ENCODE measurements around the gene NOL4. TPM values are rescaled to one million over a fixed set of nuclear protein-coding genes. Genes with fewer than 3 reads are reported as not detected.

NOL4 gene
- total and polyA plus RNA-seq, 3 experiments from 2014 or later, result not detected

- no peaks in the 10 kb centered on the region for H3K27me3 Mint-ChIP-seq
- H3K36me3 ChIP-seq (ENCODE audit: insufficient read depth, low read length), result no peaks in the 10 kb centered on the region
- ChIA-PET POLR2A (no interaction called here), CTCF (no interaction called here)
- H3K27ac Mint-ChIP-seq, result no peak overlapping the region
- no peak for DNase-seq
- no peaks in the 10 kb centered on the region for H3K4me1 ChIP-seq (ENCODE audit: insufficient read depth, low read length)
- peaks cover 3% of the 10 kb centered on the region for H3K9me3 ChIP-seq (ENCODE audit: low read length)
- H3K4me3 ChIP-seq (ENCODE audit: low read length), result no peak overlapping the region
- no peaks in the 10 kb centered on the region for H3K27me3 ChIP-seq (ENCODE audit: insufficient read depth, low read length, poor library complexity, severe bottlenecking)
- H3K9me3 Mint-ChIP-seq, result peaks cover 0 to 29% (median 5%) of the 10 kb centered on the region in 5 donors
- H3K4me1 Mint-ChIP-seq, result no peaks in the 10 kb centered on the region
- H3K27ac ChIP-seq (ENCODE audit: low read depth, low read length), result no peak overlapping the region
- H3K4me3 Mint-ChIP-seq, result no peak overlapping the region
- no peaks in the 10 kb centered on the region for H3K36me3 Mint-ChIP-seq
These were observed 17.3 kb downstream of the NOL4 start for GRCh38 chr18:34207344-34207851.

- Histone ChIP-seq H3K4me3 (ENCODE audit: low read length) (no peak overlapping the region), H3K4me1 (ENCODE audit: insufficient read depth, low read length) (no peaks in the 10 kb centered on the region), H3K9me3 (ENCODE audit: low read length) (no peaks in the 10 kb centered on the region), H3K27ac (ENCODE audit: low read depth, low read length) (no peak overlapping the region), H3K36me3 (ENCODE audit: insufficient read depth, low read length) (no peaks in the 10 kb centered on the region), H3K27me3 (ENCODE audit: insufficient read depth, low read length, poor library complexity, severe bottlenecking) (no peaks in the 10 kb centered on the region)
- Mint-ChIP-seq H3K9me3 (peaks cover 0 to 27% (median 3%) of the 10 kb centered on the region in 5 donors), H3K36me3 (no peaks in the 10 kb centered on the region), H3K4me3 (no peak overlapping the region), H3K27me3 (no peaks in the 10 kb centered on the region), H3K27ac (no peak overlapping the region), H3K4me1 (no peaks in the 10 kb centered on the region)
- ChIA-PET POLR2A (no interaction called here), CTCF (no interaction called here)
- DNase-seq, result no peak
These were observed 20.8 kb downstream of the NOL4 start for GRCh38 chr18:34203866-34204265.

GRCh38 chr18:34196256-34196655 is 28.5 kb downstream of the NOL4 start:
- no peaks in the 10 kb centered on the region for H3K4me1 Mint-ChIP-seq
- H3K27ac Mint-ChIP-seq, result no peak overlapping the region

GRCh38 chr18:34194239-34194638 is 30.5 kb downstream of the NOL4 start:
- Mint-ChIP-seq H3K4me3 (no peak overlapping the region), H3K27me3 (no peaks in the 10 kb centered on the region), H3K36me3 (no peaks in the 10 kb centered on the region), H3K27ac (no peak overlapping the region), H3K9me3 (peaks cover 4 to 27% (median 9%) of the 10 kb centered on the region in 5 donors), H3K4me1 (no peaks in the 10 kb centered on the region)
- no peaks in the 10 kb centered on the region for H3K4me1 ChIP-seq (ENCODE audit: insufficient read depth, low read length)
- no peak overlapping the region for H3K4me3 ChIP-seq (ENCODE audit: low read length)
- ChIA-PET POLR2A (no interaction called here), CTCF (no interaction called here)
- no peaks in the 10 kb centered on the region for H3K9me3 ChIP-seq (ENCODE audit: low read length)
- DNase-seq, result no peak
- no peaks in the 10 kb centered on the region for H3K27me3 ChIP-seq (ENCODE audit: insufficient read depth, low read length, poor library complexity, severe bottlenecking)
- H3K36me3 ChIP-seq (ENCODE audit: insufficient read depth, low read length), result no peaks in the 10 kb centered on the region
- no peak overlapping the region for H3K27ac ChIP-seq (ENCODE audit: low read depth, low read length)

More at GRCh38 chr18:34196256-34196655, 28.5 kb downstream of the NOL4 start:
- Mint-ChIP-seq H3K36me3 (no peaks in the 10 kb centered on the region), H3K4me3 (no peak overlapping the region), H3K9me3 (peaks cover 4 to 39% (median 9%) of the 10 kb centered on the region in 5 donors), H3K27me3 (no peaks in the 10 kb centered on the region)
- Histone ChIP-seq H3K9me3 (ENCODE audit: low read length) (no peaks in the 10 kb centered on the region), H3K27ac (ENCODE audit: low read depth, low read length) (no peak overlapping the region), H3K4me3 (ENCODE audit: low read length) (no peak overlapping the region), H3K4me1 (ENCODE audit: insufficient read depth, low read length) (no peaks in the 10 kb centered on the region), H3K36me3 (ENCODE audit: insufficient read depth, low read length) (no peaks in the 10 kb centered on the region), H3K27me3 (ENCODE audit: insufficient read depth, low read length, poor library complexity, severe bottlenecking) (no peaks in the 10 kb centered on the region)
- POLR2A ChIA-PET, result no interaction called here
- no peak for DNase-seq
- CTCF ChIA-PET, result no interaction called here

- H3K27ac ChIP-seq (ENCODE audit: low read depth, low read length), result no peak overlapping the region
- H3K27me3 ChIP-seq (ENCODE audit: insufficient read depth, low read length, poor library complexity, severe bottlenecking), result no peaks in the 10 kb centered on the region
- H3K27me3 Mint-ChIP-seq, result no peaks in the 10 kb centered on the region
- no peaks in the 10 kb centered on the region for H3K36me3 Mint-ChIP-seq
- ChIA-PET CTCF (no interaction called here), POLR2A (no interaction called here)
- peaks cover 0 to 29% (median 8%) of the 10 kb centered on the region in 5 donors for H3K9me3 Mint-ChIP-seq
- no peaks in the 10 kb centered on the region for H3K4me1 ChIP-seq (ENCODE audit: insufficient read depth, low read length)
- H3K9me3 ChIP-seq (ENCODE audit: low read length), result no peaks in the 10 kb centered on the region
- no peak for DNase-seq
- no peak overlapping the region for H3K4me3 Mint-ChIP-seq
- H3K36me3 ChIP-seq (ENCODE audit: insufficient read depth, low read length), result no peaks in the 10 kb centered on the region
- no peak overlapping the region for H3K4me3 ChIP-seq (ENCODE audit: low read length)
- H3K27ac Mint-ChIP-seq, result no peak overlapping the region
- H3K4me1 Mint-ChIP-seq, result no peaks in the 10 kb centered on the region
These were observed 34.9 kb downstream of the NOL4 start for GRCh38 chr18:34189656-34190435.

All from CD8-positive, alpha-beta memory T cell (primary cell).